ENCODE measurements around the gene TMEM39B.
"Not testable (repeated sequence)": the region's sequence is repeated elsewhere in the genome, so short reads cannot be mapped to it uniquely, and the experiment has no call there.

The TMEM39B gene

GRCh38 chr1:32147799-32148198 is 75.1 kb downstream of the TMEM39B start:
- H3K9me3 ChIP-seq (ENCODE audit: control insufficient read depth, low read length); H3K27me3 ChIP-seq (ENCODE audit: control insufficient read depth, insufficient read depth, low read length); H3K4me3 ChIP-seq (ENCODE audit: low read length); H3K4me1 ChIP-seq (ENCODE audit: control insufficient read depth, insufficient read depth, low read length); H3K9ac ChIP-seq (ENCODE audit: low read length); H3K36me3 ChIP-seq (ENCODE audit: control insufficient read depth, insufficient read depth, low read length): not testable (repeated sequence)

DNA sequence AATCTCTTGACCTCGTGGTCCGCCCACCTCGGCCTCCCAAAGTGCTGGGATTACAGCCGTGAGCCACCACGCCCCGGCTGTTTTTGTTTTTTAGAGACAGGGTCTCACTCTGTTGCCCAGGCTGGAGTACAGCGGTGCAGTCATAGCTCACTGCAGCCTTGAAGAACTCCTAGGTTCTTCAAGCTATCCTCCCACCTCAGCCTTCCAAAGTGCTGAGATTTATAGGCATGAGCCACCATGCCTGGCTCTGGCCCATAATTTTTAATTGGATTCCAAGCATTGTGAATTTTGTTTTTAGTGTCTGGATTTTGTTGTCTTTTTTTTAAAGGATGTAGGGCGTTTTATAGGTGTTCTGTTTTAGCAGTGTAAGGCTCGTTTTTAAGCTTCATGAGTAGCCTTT is 78.1 kb downstream of the TMEM39B start:
- Histone ChIP-seq H3K9me3 (ENCODE audit: control insufficient read depth, low read length) (no peaks in the 10 kb centered on the region), H3K9ac (ENCODE audit: low read length) (no peak overlapping the region), H3K36me3 (ENCODE audit: control insufficient read depth, insufficient read depth, low read length) (no peaks in the 10 kb centered on the region), H3K4me1 (ENCODE audit: control insufficient read depth, insufficient read depth, low read length) (no peaks in the 10 kb centered on the region), H3K27me3 (ENCODE audit: control insufficient read depth, insufficient read depth, low read length) (no peaks in the 10 kb centered on the region), H3K4me3 (ENCODE audit: low read length) (no peak overlapping the region)

- Histone ChIP-seq H3K27me3 (ENCODE audit: control insufficient read depth, insufficient read depth, low read length) (no peaks in the 10 kb centered on the region), H3K4me1 (ENCODE audit: control insufficient read depth, insufficient read depth, low read length) (no peaks in the 10 kb centered on the region), H3K9ac (ENCODE audit: low read length) (no peak overlapping the region), H3K4me3 (ENCODE audit: low read length) (no peak overlapping the region), H3K9me3 (ENCODE audit: control insufficient read depth, low read length) (no peaks in the 10 kb centered on the region), H3K36me3 (ENCODE audit: control insufficient read depth, insufficient read depth, low read length) (no peaks in the 10 kb centered on the region)
Observed at GRCh38 chr1:32151319-32151787, 78.6 kb downstream of the TMEM39B start.
